Neural progenitor cell (in vitro differentiated cells): ENCODE data around the gene GRIK2.

ENCODE experiments used
- CTCF ChIP-seq: fragments of 200-600 bp; sonication (generic); IDR thresholded peaks from 2 replicates; pipeline ENCODE4 v1.5.1; 2017; ENCODE audit warnings: antibody characterized with exemption, mild to moderate bottlenecking
- EZH2phosphoT487 ChIP-seq: fragments of 200-600 bp; sonication (generic); IDR thresholded peaks from 2 replicates; pipeline ENCODE4 v1.6.1; 2017; ENCODE audit warnings: antibody characterized with exemption

GRCh38 chr6:101738481-101738880 lies 345.0 kb downstream of the GRIK2 start:
- TF ChIP-seq CTCF (no peak), EZH2phosphoT487 (no peak)
